CD4-positive, alpha-beta T cell treated with Interleukin-6 at 100 ng/mL for 8 hours (primary cell): ENCODE results near the gene SEMA3D.

Experiments
- DNase-seq: peaks from one replicate; pipeline ENCODE4 v3.0.0-alpha.2; 2020; ENCODE audit warnings: mixed read lengths, low spot score

SEMA3D gene

DNA sequence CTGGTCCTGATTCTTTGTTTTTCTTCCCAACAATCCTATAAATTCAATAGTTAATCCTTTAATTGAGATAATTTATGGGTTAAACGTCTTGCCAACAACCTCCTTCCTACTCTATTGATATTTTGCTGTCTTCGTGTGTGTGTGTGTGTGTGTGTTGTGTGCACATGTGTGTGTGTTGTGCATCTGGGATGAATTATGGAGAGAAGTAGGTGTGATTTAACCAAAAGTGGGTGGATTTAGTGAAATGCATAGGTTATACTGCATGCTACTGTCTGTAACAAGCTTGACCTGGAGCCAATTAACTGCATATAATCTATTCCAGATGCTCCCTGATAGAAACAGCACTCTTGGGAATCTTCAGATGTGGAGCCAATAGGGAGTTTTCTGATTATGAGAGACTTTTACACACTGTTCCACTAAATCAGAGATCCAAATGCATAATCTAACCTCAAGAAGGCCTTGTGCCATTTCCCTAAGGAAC is 61.2 kb downstream of the SEMA3D start:
- no peak for DNase-seq

DNA sequence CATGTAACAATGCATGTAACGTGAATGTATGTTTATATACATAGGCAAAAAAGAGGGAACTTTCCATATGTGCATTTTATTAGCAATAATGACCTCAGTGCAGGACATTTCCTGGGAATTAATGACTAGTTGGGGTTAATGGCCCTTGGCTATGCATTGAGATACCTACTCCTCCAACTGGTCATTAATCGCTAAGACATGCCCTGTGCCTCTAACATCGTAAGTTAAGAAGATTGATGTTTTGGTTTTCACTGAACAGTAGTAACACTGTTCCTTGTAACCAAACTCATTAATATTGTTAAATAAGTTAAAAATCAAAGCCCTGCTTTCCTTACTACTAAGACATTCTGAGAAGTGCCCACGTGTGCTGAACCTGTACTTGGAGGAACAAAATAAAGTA is 61.7 kb downstream of the SEMA3D start:
- no peak for DNase-seq

DNA sequence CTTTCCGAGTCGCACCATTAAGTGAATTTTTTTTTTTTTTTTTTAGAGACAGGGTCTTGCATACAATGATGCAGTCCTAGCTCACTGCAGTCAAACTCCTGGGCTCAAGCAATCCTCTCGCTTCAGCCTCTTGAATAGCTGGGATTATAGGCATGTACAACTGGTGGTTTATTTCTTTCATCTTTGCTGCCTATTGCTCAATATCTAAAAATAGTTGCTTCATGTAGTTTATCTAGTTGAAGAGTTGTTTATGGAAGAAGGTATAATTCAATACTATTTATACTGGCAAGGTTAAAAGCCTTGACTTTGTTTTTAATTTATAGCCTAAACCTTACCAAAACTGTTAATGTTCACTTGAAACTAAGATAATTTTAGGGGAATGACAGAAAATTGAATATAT is 66.9 kb downstream of the SEMA3D start:
- no peak for DNase-seq

DNA sequence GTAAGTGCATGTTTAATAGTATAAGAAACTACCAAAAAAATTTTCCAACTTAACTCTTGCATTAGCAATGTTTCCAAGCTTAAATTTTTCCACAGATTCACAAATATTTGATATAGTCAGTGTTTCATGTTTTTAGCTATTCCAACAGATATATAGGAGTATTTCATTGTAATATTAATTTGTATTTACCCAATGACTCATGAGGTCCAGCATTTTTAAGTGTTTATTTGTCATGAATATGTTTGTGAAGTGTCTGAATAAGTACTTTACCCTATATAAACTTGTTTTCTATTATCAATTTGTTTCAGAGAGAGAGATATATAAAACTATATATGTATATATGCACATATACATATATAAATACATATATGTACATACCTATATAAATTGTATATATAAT is 71.0 kb downstream of the SEMA3D start:
- DNase-seq = no peak

DNA sequence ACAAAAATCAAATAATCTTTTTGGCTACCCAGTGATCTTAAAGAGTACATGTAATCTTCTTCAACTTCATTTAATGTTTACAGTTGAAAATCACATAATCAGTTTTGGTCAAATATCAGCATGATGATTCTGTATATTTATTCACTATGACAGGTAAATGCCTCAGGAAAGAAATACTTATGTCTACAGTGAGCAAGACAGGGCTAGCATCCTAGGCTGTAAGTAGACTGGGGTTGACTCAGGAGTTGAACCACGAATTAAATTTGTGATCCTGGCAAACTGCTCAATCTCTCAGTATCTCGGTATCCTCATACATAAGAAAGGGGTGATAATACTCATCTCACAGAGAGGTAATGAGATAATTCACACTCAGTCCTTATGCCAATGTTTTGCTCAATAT is 71.8 kb downstream of the SEMA3D start:
- no peak for DNase-seq

DNA sequence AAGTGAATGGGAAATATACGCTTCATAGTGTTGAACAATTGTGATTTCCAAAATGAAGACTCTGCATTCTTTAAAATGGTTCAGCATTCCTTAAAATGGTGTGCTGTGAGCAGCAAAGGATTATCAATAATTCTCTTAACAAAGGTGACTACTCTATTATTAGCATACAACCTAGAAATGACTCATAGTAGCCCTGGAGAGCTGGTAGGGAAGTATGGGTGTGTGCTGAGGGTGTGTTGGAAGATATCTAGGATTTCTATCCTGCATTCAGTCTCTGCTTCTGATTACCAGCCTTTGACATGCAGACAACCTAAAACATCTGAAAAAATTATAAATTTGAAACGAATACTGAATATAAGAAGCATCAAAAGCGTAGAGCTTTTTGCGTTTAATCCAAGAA is 72.5 kb downstream of the SEMA3D start:
- no peak for DNase-seq

GRCh38 chr7:85111761-85112160 is 75.1 kb downstream of the SEMA3D start:
- no peak for DNase-seq

GRCh38 chr7:85106719-85107118 is 80.1 kb downstream of the SEMA3D start:
- DNase-seq = no peak

DNA sequence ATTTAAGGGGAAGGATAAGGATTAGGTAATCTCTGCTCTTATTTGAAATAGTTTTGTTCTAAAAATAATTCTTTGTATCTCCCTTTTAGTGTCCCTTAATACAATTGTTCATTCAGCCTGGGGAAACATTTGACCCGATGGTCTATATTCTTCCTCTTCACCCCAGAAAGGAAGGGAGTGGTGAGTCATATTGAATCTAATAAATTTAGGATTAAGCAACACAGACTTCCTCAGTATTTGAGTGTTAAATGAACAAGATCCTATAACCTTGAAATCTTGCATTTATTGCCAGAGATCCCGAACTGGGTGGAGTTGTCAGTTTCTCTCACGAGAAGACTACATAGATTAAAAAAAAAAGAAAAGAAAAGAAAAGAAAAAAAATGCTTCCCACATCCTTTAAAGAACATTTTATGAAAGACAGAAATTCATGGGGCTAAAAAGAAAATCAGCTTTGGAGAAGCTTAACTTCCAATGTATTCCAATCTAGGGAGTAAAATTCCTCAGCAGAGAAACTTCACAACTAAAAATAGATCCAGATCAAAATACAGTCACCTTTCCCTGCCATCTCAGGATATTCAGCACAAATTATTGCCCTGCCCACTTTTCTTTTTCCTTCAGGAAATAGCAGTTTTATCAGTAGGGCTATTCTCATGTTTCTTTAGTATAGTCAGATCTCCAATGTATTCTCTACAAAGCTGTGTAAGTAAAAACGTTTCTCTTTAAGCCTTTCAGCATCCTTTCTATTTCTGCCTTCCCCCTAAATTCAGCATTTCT is 82.2 kb downstream of the SEMA3D start:
- DNase-seq = no peak

DNA sequence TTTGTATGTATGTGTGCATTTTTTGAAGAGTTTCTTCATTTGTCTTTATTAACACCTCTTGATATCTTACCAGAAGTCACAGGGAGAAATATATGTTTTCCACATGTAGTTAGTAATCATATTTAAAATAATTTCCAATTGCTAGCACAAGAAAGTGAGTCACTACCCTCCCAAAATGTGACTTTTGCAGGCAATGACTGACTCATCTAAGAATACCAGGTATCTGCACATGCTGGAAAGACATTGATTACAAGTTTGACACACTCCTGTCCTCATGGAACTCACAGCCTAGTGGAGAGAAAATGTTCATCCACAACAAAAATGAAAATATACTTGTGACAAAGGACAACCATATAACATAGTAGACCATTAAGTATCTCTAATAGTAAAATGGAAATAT is 82.9 kb downstream of the SEMA3D start:
- DNase-seq = no peak

- no peak for DNase-seq
Measured at GRCh38 chr7:85103357-85103756, 83.5 kb downstream of the SEMA3D start.

GRCh38 chr7:85102813-85103350 is 84.0 kb downstream of the SEMA3D start:
- no peak for DNase-seq

DNA sequence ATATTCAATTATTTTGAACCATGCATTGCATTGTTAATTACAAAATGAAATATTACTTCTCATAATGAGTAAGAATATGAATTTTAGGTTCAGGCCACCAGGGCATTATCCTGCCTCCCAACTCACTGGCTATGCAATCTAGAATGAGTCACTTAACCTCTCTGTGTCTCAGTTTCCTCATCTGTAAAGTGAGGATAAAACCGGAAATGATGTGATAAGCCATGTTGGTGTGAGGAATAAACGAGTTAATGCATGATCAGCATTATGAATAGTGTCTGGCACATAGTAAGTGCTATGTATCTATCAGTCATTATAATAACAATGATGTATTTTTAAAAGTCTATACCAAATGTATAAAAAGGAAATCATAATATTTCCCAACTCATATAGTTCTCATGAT is 85.5 kb downstream of the SEMA3D start:
- DNase-seq = no peak

GRCh38 chr7:85097844-85098243 is 89.0 kb downstream of the SEMA3D start:
- no peak for DNase-seq

DNA sequence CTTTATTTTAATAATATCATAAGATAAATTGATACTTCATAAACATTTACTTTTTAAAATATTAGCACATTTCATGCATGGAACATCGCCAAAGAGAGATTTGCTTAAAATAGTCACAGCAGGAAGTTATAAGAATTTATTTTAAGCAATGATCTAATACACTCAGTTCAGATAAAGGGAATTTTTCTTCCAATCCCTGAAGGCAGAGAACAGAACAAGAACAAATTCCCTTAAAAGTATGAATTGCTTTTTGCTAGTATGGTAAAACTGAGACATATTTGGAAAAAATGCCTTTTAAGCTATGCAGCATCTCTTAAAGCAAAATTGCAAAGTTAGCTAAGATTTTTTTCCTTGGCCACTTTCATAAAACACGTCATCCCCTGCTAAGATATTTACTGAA is 91.0 kb downstream of the SEMA3D start:
- no peak for DNase-seq

- DNase-seq = no peak
Measured at GRCh38 chr7:85095366-85095765, 91.5 kb downstream of the SEMA3D start.

GRCh38 chr7:85094046-85094725 is 92.7 kb downstream of the SEMA3D start:
- DNase-seq = no peak

DNA sequence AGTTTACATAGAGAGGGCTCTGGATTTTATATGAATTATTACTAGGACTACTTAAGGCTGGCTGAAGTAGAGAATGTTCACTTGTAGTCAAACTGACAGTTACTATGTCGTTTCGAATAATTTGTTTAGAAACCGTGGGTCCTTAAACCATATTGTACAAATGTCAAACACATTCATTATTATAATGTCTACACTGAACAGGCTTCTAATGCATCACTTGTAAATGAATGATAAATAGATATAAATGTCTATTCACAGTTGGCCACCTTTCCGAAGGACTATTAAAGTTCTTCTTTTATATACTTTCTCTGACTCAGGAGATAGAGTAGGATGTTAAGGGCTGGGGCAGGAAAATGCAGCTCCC is 95.3 kb downstream of the SEMA3D start:
- DNase-seq = no peak

DNA sequence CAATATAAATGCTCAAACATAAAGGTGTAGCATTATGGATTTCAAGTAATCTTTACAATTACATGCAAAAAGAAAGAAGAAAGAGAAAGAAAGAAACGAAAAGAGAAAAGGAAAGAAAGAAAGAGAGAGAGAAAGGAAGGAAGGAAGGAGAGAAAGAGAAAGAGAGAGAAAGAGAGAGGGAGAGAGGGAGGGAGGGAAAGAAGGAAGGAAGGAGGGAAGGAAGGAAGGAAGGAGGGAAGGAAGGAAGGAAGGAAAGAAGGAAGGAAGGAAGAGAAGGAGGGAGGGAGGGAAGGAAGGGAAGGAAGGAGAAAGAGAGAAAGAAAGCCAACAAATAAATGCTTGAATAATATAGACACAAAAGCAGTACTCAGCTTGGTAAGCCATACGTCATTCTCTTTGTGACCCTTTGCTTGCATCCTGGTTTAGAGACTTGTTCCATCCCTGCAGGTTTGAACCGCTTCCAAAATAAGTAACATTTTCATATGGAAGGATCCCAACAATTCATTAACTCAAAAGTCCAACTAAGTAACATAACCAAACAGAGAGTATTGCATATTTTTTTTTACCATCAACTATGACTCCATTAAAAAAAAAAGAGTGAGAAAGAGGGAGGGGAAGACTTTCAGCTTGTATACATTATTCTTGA is 95.8 kb downstream of the SEMA3D start:
- no peak for DNase-seq

- DNase-seq = no peak
Measured at GRCh38 chr7:85090143-85090542, 96.7 kb downstream of the SEMA3D start.

DNA sequence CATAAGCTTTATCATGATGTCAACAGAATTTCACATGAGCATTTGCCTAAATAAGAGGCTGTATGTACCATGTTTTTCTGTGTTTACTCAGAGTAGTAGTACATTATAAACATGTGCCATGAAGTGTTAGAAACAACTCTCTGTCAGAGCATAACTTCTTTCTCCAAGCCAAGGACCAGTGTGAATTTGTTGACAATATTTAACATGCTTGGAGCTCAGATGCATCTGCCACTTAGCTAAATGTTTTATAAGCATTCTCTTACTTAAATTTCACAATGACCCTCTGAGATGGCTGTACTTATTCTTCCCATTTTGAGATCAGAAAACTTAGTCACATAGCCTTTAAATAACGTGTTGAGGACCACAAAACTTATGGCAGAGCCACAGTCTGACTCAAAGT is 105.0 kb downstream of the SEMA3D start:
- DNase-seq = no peak

GRCh38 chr7:85081392-85081791 is 105.5 kb downstream of the SEMA3D start:
- DNase-seq = no peak

DNA sequence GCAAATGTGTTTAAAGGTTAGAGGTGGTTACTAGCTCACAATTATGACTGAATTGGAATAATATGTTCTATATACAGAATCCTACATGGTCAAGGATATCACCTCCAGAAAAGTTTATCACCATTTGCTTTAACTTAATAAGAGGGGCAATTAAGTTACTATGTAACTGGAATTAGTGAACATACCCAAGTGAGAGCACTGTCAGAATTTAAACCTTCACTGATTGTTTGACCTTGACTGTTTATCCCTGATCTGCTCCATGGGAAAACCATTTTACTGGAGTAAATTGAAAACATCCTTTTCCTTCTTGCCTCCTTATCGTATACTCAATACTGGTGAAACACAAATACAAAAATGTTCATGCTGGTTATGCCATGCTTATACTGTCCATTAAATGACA is 107.4 kb downstream of the SEMA3D start:
- no peak for DNase-seq
